Osteoblast (primary cell): ENCODE measurements around the gene DGKQ. TPM values are rescaled to one million over a fixed set of nuclear protein-coding genes. Genes with fewer than 3 reads are reported as not detected.

Experiments
- DNase-seq: peaks from one replicate; pipeline ENCODE4 v3.0.0; 2011; ENCODE audit warnings: low spot score, mixed read lengths; ENCODE audit not compliant: insufficient read length; ENCODE audit errors: missing footprints
- H2AFZ ChIP-seq: 2 replicates; pipeline ENCODE4 v1.6.0; 2011; ENCODE audit warnings: mild to moderate bottlenecking, low read length
- H3K27ac ChIP-seq: 2 replicates; pipeline ENCODE4 v1.5.1; 2011; ENCODE audit warnings: mild to moderate bottlenecking, low read depth, low read length, moderate library complexity
- H3K27me3 ChIP-seq: 2 replicates; pipeline ENCODE4 v1.6.0; 2012; ENCODE audit warnings: mild to moderate bottlenecking, control low read depth, inconsistent platforms, low read length, moderate library complexity; ENCODE audit not compliant: insufficient read depth
- H3K36me3 ChIP-seq: 2 replicates; pipeline ENCODE4 v1.5.1; 2011; ENCODE audit warnings: mild to moderate bottlenecking, low read length, control low read depth, moderate library complexity; ENCODE audit not compliant: insufficient read depth
- H3K4me1 ChIP-seq: 2 replicates; pipeline ENCODE4 v1.5.1; 2011; ENCODE audit warnings: mild to moderate bottlenecking, low read length, control low read depth, moderate library complexity; ENCODE audit not compliant: insufficient read depth
- H3K4me2 ChIP-seq: 2 replicates; pipeline ENCODE4 v1.6.0; 2011; ENCODE audit warnings: mild to moderate bottlenecking, low read length; ENCODE audit not compliant: insufficient read depth
- H3K4me3 ChIP-seq: fragments of 200-600 bp; sonication (generic); 3 replicates; pipeline ENCODE4 v1.5.1; 2012; ENCODE audit warnings: mild to moderate bottlenecking, low read length, inconsistent platforms; ENCODE audit not compliant: insufficient read depth
- H3K79me2 ChIP-seq: 2 replicates; pipeline ENCODE4 v1.6.0; 2012; ENCODE audit warnings: mild to moderate bottlenecking, low read length, control low read depth, inconsistent platforms; ENCODE audit not compliant: insufficient read depth
- H3K9me3 ChIP-seq: 2 replicates; pipeline ENCODE4 v1.5.1; 2011; ENCODE audit warnings: low read depth, low read length, control low read depth
- H4K20me1 ChIP-seq: 2 replicates; pipeline ENCODE4 v1.6.0; 2012; ENCODE audit warnings: mild to moderate bottlenecking, low read length, control low read depth; ENCODE audit not compliant: insufficient read depth
- total RNA-seq: library from RNA; depleted of rRNA; stranded (reverse); fragments of >200 nt; gene quantifications from 2 replicates; pipeline ENCODE4 v1.2.3, GENCODE V29; 2012
- TF ChIP-seq, protein P1 (sequence below): IDR thresholded peaks from 2 replicates; pipeline ENCODE4 v1.5.1; 2011; ENCODE audit warnings: mild to moderate bottlenecking, low read depth, low read length, moderate library complexity; ENCODE audit errors: extremely low read depth

The DGKQ gene
- total RNA-seq, 1 donor, result 15.2 TPM

DNA sequence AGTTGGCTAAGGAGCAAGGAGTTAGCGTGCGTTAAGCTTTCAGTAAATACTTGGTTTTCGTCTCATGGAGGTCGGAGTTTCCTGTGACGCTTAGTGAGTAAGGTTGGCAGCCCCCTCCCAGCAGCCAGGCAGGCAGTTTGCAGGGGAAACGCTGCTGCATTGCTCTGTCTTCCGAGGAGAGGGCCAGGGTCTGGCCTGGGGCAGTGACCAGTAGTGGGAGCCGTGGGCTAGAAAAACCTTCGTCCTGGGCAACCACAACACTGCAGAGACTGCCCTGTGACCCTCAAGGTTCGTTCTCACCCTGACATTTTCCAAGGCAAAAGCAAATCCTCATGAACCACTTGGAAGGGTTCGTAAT lies 40.7 kb downstream of the DGKQ start:
- DNase-seq, result peak; percentile 70
- H3K27ac ChIP-seq, result peak overlapping the region; percentile 90
- H3K4me3 ChIP-seq, result peak overlapping the region; percentile 93
- H3K9me3 ChIP-seq, result no peaks in the 10 kb centered on the region
- H4K20me1 ChIP-seq, result peaks cover 31% of the 10 kb centered on the region
- no peaks in the 10 kb centered on the region for H3K27me3 ChIP-seq
- peak overlapping the region; percentile 90 for H3K4me2 ChIP-seq
- H3K79me2 ChIP-seq, result peaks cover 68% of the 10 kb centered on the region
- H3K36me3 ChIP-seq, result no peaks in the 10 kb centered on the region
- peak overlapping the region; percentile 98 for H2AFZ ChIP-seq
- TF ChIP-seq, protein P1, sequence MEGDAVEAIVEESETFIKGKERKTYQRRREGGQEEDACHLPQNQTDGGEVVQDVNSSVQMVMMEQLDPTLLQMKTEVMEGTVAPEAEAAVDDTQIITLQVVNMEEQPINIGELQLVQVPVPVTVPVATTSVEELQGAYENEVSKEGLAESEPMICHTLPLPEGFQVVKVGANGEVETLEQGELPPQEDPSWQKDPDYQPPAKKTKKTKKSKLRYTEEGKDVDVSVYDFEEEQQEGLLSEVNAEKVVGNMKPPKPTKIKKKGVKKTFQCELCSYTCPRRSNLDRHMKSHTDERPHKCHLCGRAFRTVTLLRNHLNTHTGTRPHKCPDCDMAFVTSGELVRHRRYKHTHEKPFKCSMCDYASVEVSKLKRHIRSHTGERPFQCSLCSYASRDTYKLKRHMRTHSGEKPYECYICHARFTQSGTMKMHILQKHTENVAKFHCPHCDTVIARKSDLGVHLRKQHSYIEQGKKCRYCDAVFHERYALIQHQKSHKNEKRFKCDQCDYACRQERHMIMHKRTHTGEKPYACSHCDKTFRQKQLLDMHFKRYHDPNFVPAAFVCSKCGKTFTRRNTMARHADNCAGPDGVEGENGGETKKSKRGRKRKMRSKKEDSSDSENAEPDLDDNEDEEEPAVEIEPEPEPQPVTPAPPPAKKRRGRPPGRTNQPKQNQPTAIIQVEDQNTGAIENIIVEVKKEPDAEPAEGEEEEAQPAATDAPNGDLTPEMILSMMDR, result no peak
- H3K4me1 ChIP-seq, result peaks cover 17% of the 10 kb centered on the region

DNA sequence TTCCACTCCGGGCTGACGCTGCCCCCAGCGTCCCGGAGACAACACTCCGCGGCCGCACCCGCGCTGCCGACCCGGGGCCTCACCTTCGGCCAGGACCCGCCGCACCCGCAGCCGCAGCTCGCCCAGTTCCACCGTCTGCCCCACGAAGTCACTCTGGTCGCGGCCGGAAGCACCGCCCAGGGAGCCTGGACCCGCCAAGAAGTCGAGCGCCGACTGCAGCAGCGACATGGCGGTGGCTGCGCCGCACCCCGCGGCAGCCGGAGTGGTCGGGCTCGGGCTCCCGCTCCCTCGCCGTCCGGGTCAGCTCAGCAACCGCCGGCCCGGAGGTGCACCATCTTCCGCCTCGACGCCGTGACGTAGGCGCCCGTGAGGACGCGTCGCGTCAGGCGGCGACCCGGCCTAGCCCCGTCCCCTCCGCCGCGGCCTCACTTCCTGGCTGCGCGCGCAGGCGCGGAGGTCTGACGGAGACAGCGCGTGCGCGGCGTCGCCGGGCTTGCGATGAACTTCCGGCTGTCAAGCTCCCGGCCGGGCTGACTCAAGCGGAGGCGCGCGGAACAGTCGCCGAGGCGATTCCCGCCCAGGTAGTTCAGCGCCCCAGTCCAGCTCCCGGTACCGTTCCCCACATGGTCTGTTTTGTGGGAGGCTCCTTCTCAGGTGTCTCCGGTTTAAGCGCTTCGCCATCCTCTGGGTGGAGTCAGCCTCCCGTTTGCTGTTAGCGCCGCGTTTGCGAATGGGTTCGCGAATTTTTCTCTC lies 41.2 kb downstream of the DGKQ start, which contains the start of the genes GAK and TMEM175:
GAK (minus strand) TSS at position 357 of the 753 bp plus-strand sequence; CDS start at position 228, 129 bp downstream.
TMEM175 (plus strand) TSS at position 501 of the 753 bp plus-strand sequence. CDS start 15,280 bp downstream, outside the sequence.
- peaks cover 31% of the 10 kb centered on the region for H4K20me1 ChIP-seq
- H3K27ac ChIP-seq, result peak within 1 kb of the TSS; percentile 90
- H3K36me3 ChIP-seq, result no peaks in the 10 kb centered on the region
- peaks cover 17% of the 10 kb centered on the region for H3K4me1 ChIP-seq
- H3K79me2 ChIP-seq, result peaks cover 69% of the 10 kb centered on the region
- H2AFZ ChIP-seq, result peak within 1 kb of the TSS; percentile 98
- peak within 1 kb of the TSS; percentile 93 for H3K4me3 ChIP-seq
- no peaks in the 10 kb centered on the region for H3K9me3 ChIP-seq
- H3K27me3 ChIP-seq, result no peaks in the 10 kb centered on the region
- H3K4me2 ChIP-seq, result peak within 1 kb of the TSS; percentile 90
- peak; percentile 100 for DNase-seq
- TF ChIP-seq, protein P1, result no peak

DNA sequence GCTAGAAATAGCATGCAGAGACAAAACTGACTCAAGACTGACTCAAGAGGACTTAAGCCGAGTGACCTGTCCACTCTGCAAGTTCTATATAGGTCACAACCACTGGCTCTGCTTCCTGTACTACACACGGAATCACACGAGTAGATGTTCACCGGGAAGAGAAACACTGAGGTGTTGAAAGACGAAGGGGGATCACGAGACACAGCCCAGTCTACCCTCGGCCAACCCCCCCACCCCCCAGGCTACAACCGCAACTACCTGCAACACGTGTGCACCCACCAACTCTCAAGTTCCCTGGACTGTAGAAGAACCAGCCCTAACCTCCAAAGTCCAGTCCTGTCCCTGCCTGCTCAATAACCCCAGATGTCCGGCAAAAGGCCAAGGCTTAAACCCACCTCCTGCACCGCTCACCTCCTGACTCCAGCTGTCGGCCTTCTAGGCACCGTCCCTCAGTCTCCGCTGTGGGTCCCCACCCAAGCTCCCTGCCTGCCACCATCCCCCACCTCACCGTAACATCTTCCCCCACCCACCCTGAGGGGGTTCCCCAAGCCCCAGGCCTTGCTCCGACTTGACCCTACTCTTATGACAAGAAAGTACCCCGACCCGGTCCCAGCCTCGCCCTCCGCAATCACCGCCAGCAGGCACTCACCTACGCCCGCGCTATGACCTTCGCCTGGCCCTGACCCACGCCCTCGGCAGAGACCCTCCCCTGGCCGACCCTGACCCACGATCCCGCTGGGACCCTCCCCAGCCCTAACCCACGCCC lies 42.0 kb downstream of the DGKQ start:
- peaks cover 2% of the 10 kb centered on the region for H3K36me3 ChIP-seq
- peak overlapping the region; percentile 93 for H3K4me3 ChIP-seq
- H4K20me1 ChIP-seq, result peaks cover 33% of the 10 kb centered on the region
- peak; percentile 96 for DNase-seq
- no peaks in the 10 kb centered on the region for H3K9me3 ChIP-seq
- peak overlapping the region; percentile 90 for H3K27ac ChIP-seq
- peak overlapping the region; percentile 90 for H3K4me2 ChIP-seq
- TF ChIP-seq, protein P1, result no peak
- H3K4me1 ChIP-seq, result peaks cover 17% of the 10 kb centered on the region
- no peaks in the 10 kb centered on the region for H3K27me3 ChIP-seq
- H3K79me2 ChIP-seq, result peaks cover 72% of the 10 kb centered on the region
- peak overlapping the region; percentile 98 for H2AFZ ChIP-seq

DNA sequence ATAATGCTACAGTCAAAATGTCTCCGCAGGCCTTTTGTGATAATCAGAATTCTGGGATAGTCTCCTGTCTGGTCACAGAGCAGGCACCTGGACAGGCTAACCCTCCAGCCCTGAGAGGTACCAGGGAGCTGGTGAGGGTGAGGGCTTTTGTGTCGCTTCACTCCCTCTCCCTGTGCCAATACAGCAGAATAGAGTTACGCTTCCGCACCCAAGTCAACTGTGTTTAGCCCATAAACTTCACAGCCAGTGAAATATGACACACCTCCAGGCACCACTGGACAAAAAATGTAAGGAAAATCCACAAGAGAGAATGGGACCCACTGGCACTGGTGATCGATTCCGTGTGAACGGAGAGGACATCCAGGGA lies 42.6 kb downstream of the DGKQ start:
- Histone ChIP-seq H3K4me1 (peaks cover 17% of the 10 kb centered on the region), H3K27me3 (no peaks in the 10 kb centered on the region), H2AFZ (no peak overlapping the region), H3K36me3 (peaks cover 2% of the 10 kb centered on the region), H3K9me3 (no peaks in the 10 kb centered on the region), H3K79me2 (peaks cover 77% of the 10 kb centered on the region), H3K4me2 (peak overlapping the region; percentile 90), H3K27ac (peak overlapping the region; percentile 90), H4K20me1 (peaks cover 39% of the 10 kb centered on the region), H3K4me3 (peak overlapping the region; percentile 93)
- TF ChIP-seq, protein P1, result no peak
- no peak for DNase-seq
